ENCODE measurements around the gene FLVCR2. TPM values are rescaled to one million over a fixed set of nuclear protein-coding genes. Genes with fewer than 3 reads are reported as not detected.
A peak's percentile ranks its signal among the peaks of the same experiment; 100 is the strongest.

FLVCR2 gene
- total RNA-seq, 1 donor from 2014 or later, result 42.4 TPM

- DNase-seq (peak; percentile 70), ATAC-seq (peak; percentile 90)
- Histone ChIP-seq H3K27me3 (ENCODE audit: low read depth) (no peaks in the 10 kb centered on the region), H3K9me3 (no peaks in the 10 kb centered on the region), H3K4me1 (peaks cover 15% of the 10 kb centered on the region), H3K27ac (peak overlapping the region; percentile 68), H3K36me3 (peaks cover 59% of the 10 kb centered on the region), H3K4me3 (no peak overlapping the region)
- TF ChIP-seq CTCF (IDR thresholded peaks at IDR 0.05), result no peak
- intact Hi-C loops (cut with DNase I), result no loop called here
Observed at GRCh38 chr14:75648066-75648838, 69.8 kb downstream of the FLVCR2 start.

GRCh38 chr14:75649337-75649736 lies 70.9 kb downstream of the FLVCR2 start:
- H3K9me3 ChIP-seq, result no peaks in the 10 kb centered on the region
- peaks cover 68% of the 10 kb centered on the region for H3K36me3 ChIP-seq
- H3K4me3 ChIP-seq, result no peak overlapping the region
- TF ChIP-seq CTCF (IDR thresholded peaks at IDR 0.05), result no peak
- DNase-seq, result no peak
- intact Hi-C loops (cut with DNase I), result no loop called here
- H3K27me3 ChIP-seq (ENCODE audit: low read depth), result no peaks in the 10 kb centered on the region
- no peak overlapping the region for H3K27ac ChIP-seq
- ATAC-seq, result no peak
- peaks cover 15% of the 10 kb centered on the region for H3K4me1 ChIP-seq

- H3K27ac ChIP-seq, result peak overlapping the region; percentile 38
- H3K27me3 ChIP-seq (ENCODE audit: low read depth), result no peaks in the 10 kb centered on the region
- peaks cover 15% of the 10 kb centered on the region for H3K4me1 ChIP-seq
- H3K36me3 ChIP-seq, result peaks cover 72% of the 10 kb centered on the region
- H3K4me3 ChIP-seq, result no peak overlapping the region
- DNase-seq (no peak), ATAC-seq (no peak)
- TF ChIP-seq CTCF (IDR thresholded peaks at IDR 0.05), result no peak
- intact Hi-C loops (cut with DNase I), result loop anchor here (5.0 kb wide), 1 partner anchor 72 kb away; the partner anchor contains the start of gene FLVCR2
- H3K9me3 ChIP-seq, result no peaks in the 10 kb centered on the region
Observed at GRCh38 chr14:75649773-75650172, 71.4 kb downstream of the FLVCR2 start.

GRCh38 chr14:75650253-75651058 lies 72.0 kb downstream of the FLVCR2 start:
- H3K4me1 ChIP-seq, result peaks cover 15% of the 10 kb centered on the region
- no peaks in the 10 kb centered on the region for H3K27me3 ChIP-seq (ENCODE audit: low read depth)
- H3K4me3 ChIP-seq, result no peak overlapping the region
- TF ChIP-seq CTCF (IDR thresholded peaks at IDR 0.05), result no peak
- DNase-seq (no peak), ATAC-seq (peak; percentile 16 to 61)
- peak overlapping the region; percentile 56 for H3K27ac ChIP-seq
- H3K36me3 ChIP-seq, result peaks cover 79% of the 10 kb centered on the region
- no peaks in the 10 kb centered on the region for H3K9me3 ChIP-seq
- intact Hi-C loops (cut with DNase I), result loop anchor here (5.0 kb wide), 1 partner anchor 73 kb away; the partner anchor contains the start of gene FLVCR2

- no peak for TF ChIP-seq CTCF (IDR thresholded peaks at IDR 0.05)
- intact Hi-C loops (cut with DNase I), result loop anchor here (5.0 kb wide), 1 partner anchor 76 kb away; the partner anchor contains the start of gene FLVCR2
- Histone ChIP-seq H3K9me3 (no peaks in the 10 kb centered on the region), H3K27ac (no peak overlapping the region), H3K4me1 (no peaks in the 10 kb centered on the region), H3K27me3 (ENCODE audit: low read depth) (no peaks in the 10 kb centered on the region), H3K36me3 (peaks cover 88% of the 10 kb centered on the region), H3K4me3 (no peak overlapping the region)
- DNase-seq (no peak), ATAC-seq (no peak)
Observed at GRCh38 chr14:75653563-75653962, 75.1 kb downstream of the FLVCR2 start.

Data from lower lobe of right lung (tissue), 2 donors.